SK-N-SH treated with all-trans-retinoic acid at 6 μM for 48 hours (cell line): ENCODE measurements around the gene RPP21.

Experiments used
- ATAC-seq: fragments of 200-7000 bp; cut with Tn5 transposase; 3 replicates; pipeline ENCODE4 v1.9.1; 2020; ENCODE audit warnings: mild to moderate bottlenecking, moderate library complexity
- ARNTL ChIP-seq: fragments of 450-650 bp; formaldehyde crosslinking; IDR thresholded peaks from 2 replicates; pipeline ENCODE4 v1.5.0; 2020; ENCODE audit warnings: low read depth, mild to moderate bottlenecking, moderate library complexity, borderline replicate concordance
- CSDC2 ChIP-seq: fragments of 250-450 bp; sonication (Bioruptor Pico); IDR thresholded peaks from 2 replicates; pipeline ENCODE4 v1.5.0; 2020; ENCODE audit warnings: mild to moderate bottlenecking, moderate library complexity
- CSRNP3 ChIP-seq: fragments of 250-450 bp; sonication (Bioruptor Pico); IDR thresholded peaks from 2 replicates; pipeline ENCODE4 v1.5.1; 2021; ENCODE audit warnings: mild to moderate bottlenecking, moderate library complexity
- GLIS3 ChIP-seq: fragments of 250-450 bp; sonication (Bioruptor Pico); IDR thresholded peaks from 2 replicates; pipeline ENCODE4 v1.5.0; 2020; ENCODE audit warnings: mild to moderate bottlenecking, moderate library complexity
- ISL1 ChIP-seq: fragments of 250-450 bp; sonication (Bioruptor Pico); IDR thresholded peaks from 2 replicates; pipeline ENCODE4 v2.1.2; 2022; ENCODE audit warnings: mild to moderate bottlenecking, moderate library complexity
- POU6F1 ChIP-seq: fragments of 250-450 bp; sonication (Bioruptor Pico); IDR thresholded peaks from 2 replicates; pipeline ENCODE4 v1.8.0; 2021; ENCODE audit warnings: low read depth, mild to moderate bottlenecking, moderate library complexity, borderline replicate concordance
- PPARA ChIP-seq: fragments of 250-450 bp; sonication (Bioruptor Pico); IDR thresholded peaks from 2 replicates; pipeline ENCODE4 v1.5.0; 2020; ENCODE audit warnings: mild to moderate bottlenecking, borderline replicate concordance
- RARB ChIP-seq: fragments of 250-450 bp; sonication (Bioruptor Pico); IDR thresholded peaks from 2 replicates; pipeline ENCODE4 v1.8.0; 2021; ENCODE audit warnings: mild to moderate bottlenecking, moderate library complexity
- SNAI2 ChIP-seq: fragments of 250-450 bp; sonication (Bioruptor Pico); IDR thresholded peaks from 2 replicates; pipeline ENCODE4 v1.5.0; 2020; ENCODE audit warnings: mild to moderate bottlenecking, moderate library complexity
- TCF4 ChIP-seq: fragments of 250-450 bp; sonication (Bioruptor Pico); IDR thresholded peaks from 2 replicates; pipeline ENCODE4 v1.8.0; 2021; ENCODE audit warnings: mild to moderate bottlenecking, moderate library complexity, borderline replicate concordance
- TOX ChIP-seq: fragments of 250-450 bp; sonication (Bioruptor Pico); IDR thresholded peaks from 2 replicates; pipeline ENCODE4 v1.8.0; 2021; ENCODE audit warnings: mild to moderate bottlenecking, moderate library complexity, borderline replicate concordance
- TSHZ2 ChIP-seq: fragments of 250-450 bp; sonication (Bioruptor Pico); IDR thresholded peaks from 2 replicates; pipeline ENCODE4 v1.5.0; 2020; ENCODE audit warnings: mild to moderate bottlenecking, moderate library complexity
- ZC3H10 ChIP-seq: fragments of 250-450 bp; sonication (Bioruptor Pico); IDR thresholded peaks from 2 replicates; pipeline ENCODE4 v1.5.1; 2021; ENCODE audit warnings: mild to moderate bottlenecking, moderate library complexity
- ZFP3 ChIP-seq: fragments of 250-450 bp; sonication (Bioruptor Pico); IDR thresholded peaks from 2 replicates; pipeline ENCODE4 v1.5.0; 2020; ENCODE audit warnings: mild to moderate bottlenecking, moderate library complexity
- ZNF565 ChIP-seq: fragments of 450-650 bp; formaldehyde crosslinking; conservative IDR thresholded peaks from 2 replicates; pipeline ENCODE4 v1.5.0; 2020; ENCODE audit warnings: low read depth, mild to moderate bottlenecking, moderate library complexity
- ZNF70 ChIP-seq: fragments of 450-650 bp; formaldehyde crosslinking; IDR thresholded peaks from 2 replicates; pipeline ENCODE4 v1.5.0; 2020; ENCODE audit warnings: mild to moderate bottlenecking, moderate library complexity
- TF ChIP-seq, protein P1 (sequence below): fragments of 250-450 bp; sonication (Bioruptor Pico); IDR thresholded peaks from 2 replicates; pipeline ENCODE4 v1.8.0; 2020; ENCODE audit warnings: mild to moderate bottlenecking, moderate library complexity, borderline replicate concordance
- TF ChIP-seq, protein P2 (sequence below): fragments of 250-450 bp; sonication (Bioruptor Pico); IDR thresholded peaks from 2 replicates; pipeline ENCODE4 v1.5.1; 2020; ENCODE audit warnings: low read depth, mild to moderate bottlenecking, moderate library complexity

Gene RPP21

GRCh38 chr6:30311671-30312070 lies 33.3 kb upstream of the RPP21 start (continued):
- TF ChIP-seq TSHZ2 (no peak), ZC3H10 (no peak), ISL1 (CRISPR knock-in tag) (no peak), CSDC2 (CRISPR knock-in tag) (no peak), TOX (no peak), ZNF565 (CRISPR knock-in tag) (no peak), PPARA (CRISPR knock-in tag) (no peak)
- TF ChIP-seq, protein P1, sequence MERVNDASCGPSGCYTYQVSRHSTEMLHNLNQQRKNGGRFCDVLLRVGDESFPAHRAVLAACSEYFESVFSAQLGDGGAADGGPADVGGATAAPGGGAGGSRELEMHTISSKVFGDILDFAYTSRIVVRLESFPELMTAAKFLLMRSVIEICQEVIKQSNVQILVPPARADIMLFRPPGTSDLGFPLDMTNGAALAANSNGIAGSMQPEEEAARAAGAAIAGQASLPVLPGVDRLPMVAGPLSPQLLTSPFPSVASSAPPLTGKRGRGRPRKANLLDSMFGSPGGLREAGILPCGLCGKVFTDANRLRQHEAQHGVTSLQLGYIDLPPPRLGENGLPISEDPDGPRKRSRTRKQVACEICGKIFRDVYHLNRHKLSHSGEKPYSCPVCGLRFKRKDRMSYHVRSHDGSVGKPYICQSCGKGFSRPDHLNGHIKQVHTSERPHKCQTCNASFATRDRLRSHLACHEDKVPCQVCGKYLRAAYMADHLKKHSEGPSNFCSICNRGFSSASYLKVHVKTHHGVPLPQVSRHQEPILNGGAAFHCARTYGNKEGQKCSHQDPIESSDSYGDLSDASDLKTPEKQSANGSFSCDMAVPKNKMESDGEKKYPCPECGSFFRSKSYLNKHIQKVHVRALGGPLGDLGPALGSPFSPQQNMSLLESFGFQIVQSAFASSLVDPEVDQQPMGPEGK (CRISPR knock-in tag) = no peak

- ATAC-seq = no peak
- TF ChIP-seq TOX = no peak
- no peak for TF ChIP-seq SNAI2 (CRISPR knock-in tag)
- TF ChIP-seq ZNF565 (CRISPR knock-in tag) = no peak
- TF ChIP-seq GLIS3 (CRISPR knock-in tag) = no peak
Measured at GRCh38 chr6:30312266-30312665, 32.7 kb upstream of the RPP21 start.

DNA sequence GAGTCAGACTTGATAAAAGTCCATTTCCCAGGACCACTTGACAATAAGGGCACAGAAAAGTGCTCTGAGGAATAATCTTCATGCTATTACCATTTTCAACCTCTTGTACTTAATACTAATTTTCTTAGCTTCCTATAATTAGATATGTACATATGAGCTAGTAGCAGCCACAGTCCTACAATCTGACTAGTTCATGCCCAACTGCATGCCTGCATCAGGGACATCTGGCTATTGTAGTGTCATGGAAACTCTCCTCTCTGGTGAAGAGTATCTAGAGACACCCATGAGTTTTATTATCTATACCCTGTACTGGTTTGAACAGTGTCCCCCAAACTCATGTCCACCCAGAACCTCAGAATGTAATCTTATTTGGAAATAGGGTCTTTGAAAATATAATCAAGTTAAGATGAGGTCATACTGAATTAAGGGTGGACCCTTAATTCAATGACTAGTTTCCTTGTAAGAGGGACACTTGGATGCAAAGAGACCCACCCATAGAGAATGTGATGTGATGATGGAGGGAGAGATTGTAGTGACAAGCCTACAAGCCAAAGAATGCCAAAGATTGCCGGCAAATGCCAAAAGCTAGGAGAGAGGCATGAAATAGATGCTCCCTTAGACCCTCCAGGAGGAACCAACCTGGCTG lies 32.2 kb upstream of the RPP21 start:
- no peak for TF ChIP-seq GLIS3 (CRISPR knock-in tag)
- no peak for TF ChIP-seq CSDC2 (CRISPR knock-in tag)
- TF ChIP-seq, protein P2, sequence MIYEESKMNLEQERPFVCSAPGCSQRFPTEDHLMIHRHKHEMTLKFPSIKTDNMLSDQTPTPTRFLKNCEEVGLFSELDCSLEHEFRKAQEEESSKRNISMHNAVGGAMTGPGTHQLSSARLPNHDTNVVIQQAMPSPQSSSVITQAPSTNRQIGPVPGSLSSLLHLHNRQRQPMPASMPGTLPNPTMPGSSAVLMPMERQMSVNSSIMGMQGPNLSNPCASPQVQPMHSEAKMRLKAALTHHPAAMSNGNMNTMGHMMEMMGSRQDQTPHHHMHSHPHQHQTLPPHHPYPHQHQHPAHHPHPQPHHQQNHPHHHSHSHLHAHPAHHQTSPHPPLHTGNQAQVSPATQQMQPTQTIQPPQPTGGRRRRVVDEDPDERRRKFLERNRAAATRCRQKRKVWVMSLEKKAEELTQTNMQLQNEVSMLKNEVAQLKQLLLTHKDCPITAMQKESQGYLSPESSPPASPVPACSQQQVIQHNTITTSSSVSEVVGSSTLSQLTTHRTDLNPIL (CRISPR knock-in tag) = no peak
- TF ChIP-seq ZNF565 (CRISPR knock-in tag) = no peak
- no peak for TF ChIP-seq ARNTL (CRISPR knock-in tag)
- no peak for TF ChIP-seq SNAI2 (CRISPR knock-in tag)
- TF ChIP-seq POU6F1 (CRISPR knock-in tag) = no peak
- no peak for TF ChIP-seq TOX
- TF ChIP-seq RARB (CRISPR knock-in tag) = no peak
- no peak for ATAC-seq

DNA sequence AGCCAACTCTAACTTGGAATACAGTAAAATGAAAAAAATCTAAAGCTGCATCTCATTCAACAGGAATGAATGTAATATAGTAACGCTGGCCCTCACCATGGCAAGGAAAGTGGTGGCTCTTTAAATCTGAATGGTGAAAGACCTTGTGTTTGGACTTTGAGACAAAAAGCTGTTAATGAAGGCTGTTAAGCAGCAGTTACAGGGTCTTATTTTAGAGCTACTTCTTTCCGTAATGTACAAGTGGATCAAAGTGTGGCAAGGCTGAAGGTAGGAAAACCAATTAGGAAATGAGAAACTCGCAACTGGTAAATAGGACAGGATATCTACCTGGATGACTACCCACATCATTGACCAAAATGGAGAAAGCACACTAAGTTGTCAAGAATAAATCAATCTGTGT lies 29.8 kb upstream of the RPP21 start:
- ATAC-seq = no peak
- no peak for TF ChIP-seq ZNF70
- no peak for TF ChIP-seq TCF4 (CRISPR knock-in tag)
- TF ChIP-seq ZC3H10 = no peak
- TF ChIP-seq ISL1 (CRISPR knock-in tag) = no peak
- TF ChIP-seq, protein P2 (CRISPR knock-in tag) = no peak
- no peak for TF ChIP-seq POU6F1 (CRISPR knock-in tag)
- no peak for TF ChIP-seq ZFP3 (CRISPR knock-in tag)
- no peak for TF ChIP-seq ARNTL (CRISPR knock-in tag)
- TF ChIP-seq TSHZ2 = no peak
- no peak for TF ChIP-seq RARB (CRISPR knock-in tag)
- no peak for TF ChIP-seq GLIS3 (CRISPR knock-in tag)
- no peak for TF ChIP-seq CSDC2 (CRISPR knock-in tag)
- TF ChIP-seq PPARA (CRISPR knock-in tag) = no peak
- TF ChIP-seq CSRNP3 (CRISPR knock-in tag) = no peak
